HepG2 (cell line): ENCODE data around the gene TMSB15B. TPM values are rescaled to one million over a fixed set of nuclear protein-coding genes. Genes with fewer than 3 reads are reported as not detected.
"Not testable (repeated sequence)": the region's sequence is repeated elsewhere in the genome, so short reads cannot be mapped to it uniquely, and the experiment has no call there.

Experiments
- ATAC-seq: fragments of 200-7000 bp; cut with Tn5 transposase; 3 replicates; pipeline ENCODE4 v1.9.1; 2020; ENCODE audit warnings: mild to moderate bottlenecking, moderate library complexity
- BruUV-seq: library from RNA; stranded (reverse); fragments of 400-500 nt; replicated peaks from 2 replicates; lab custom pipeline; 2021; lab: Mats Ljungman, UMichigan
- CTCF ChIA-PET: fragments of 300-600 bp; formaldehyde crosslinking; extraction: SDS; loops from one replicate; lab custom pipeline; 2021; ENCODE audit warnings: low total read pairs, inconsistent platforms, low intra/inter-chr PET ratio; lab: Yijun Ruan, JAX
- POLR2A ChIA-PET: fragments of 350-600 bp; sonication (Branson Sonifier 250); formaldehyde crosslinking; loops from one replicate; lab custom pipeline; 2020; ENCODE audit warnings: antibody characterized with exemption, inconsistent platforms; lab: Yijun Ruan, JAX
- DNase-seq: peaks from one replicate; pipeline ENCODE4 v3.0.0-alpha.2; 2015; ENCODE audit warnings: low spot score
- FAIRE-seq: peaks from 3 replicates; lab custom pipeline; 2011; peaks lifted over from hg19 to GRCh38; lab: Jason Lieb, UNC
- H2AFZ ChIP-seq: one replicate; pipeline ENCODE4 v1.6.1; 2011; ENCODE audit warnings: low read length, inconsistent platforms
- H3K27ac ChIP-seq: fragments of 300-600 bp; 3 replicates; pipeline ENCODE4 v1.8.0; 2011; ENCODE audit warnings: mixed run types, mild to moderate bottlenecking, mixed read lengths, low read length, inconsistent platforms; ENCODE audit not compliant: insufficient read depth; ENCODE audit errors: extremely low read length
- H3K27me3 ChIP-seq, 2 experiments: fragments of 200-600 bp in 1 of 2; 2 replicates in 1 of 2; 3 replicates in 1 of 2; pipeline versions ENCODE4 v1.6.0 to v1.8.0; 2011; ENCODE audit warnings: low read length in 2 of 2, mild to moderate bottlenecking in 2 of 2, moderate library complexity in 2 of 2, inconsistent platforms in 1 of 2; ENCODE audit not compliant: insufficient read depth in 2 of 2, control insufficient read depth in 1 of 2
- H3K36me3 ChIP-seq, 2 experiments: fragments of 200-600 bp in 1 of 2; replicated peaks in 1 of 2; 2 replicates in 1 of 2; 3 replicates in 1 of 2; pipeline versions ENCODE4 v1.5.1 to v1.8.0; 2011; ENCODE audit warnings: low read length in 2 of 2, inconsistent platforms in 1 of 2; ENCODE audit not compliant: insufficient read depth in 2 of 2, control insufficient read depth in 1 of 2
- H3K4me1 ChIP-seq: 2 replicates; pipeline ENCODE4 v1.5.1; 2012; ENCODE audit warnings: low read length, inconsistent platforms; ENCODE audit not compliant: insufficient read depth
- H3K4me2 ChIP-seq: 2 replicates; pipeline ENCODE4 v1.6.0; 2011; ENCODE audit warnings: low read depth, low read length, inconsistent platforms
- H3K4me3 ChIP-seq, 3 experiments: fragments of 200-600 bp in 1 of 3; sonication (generic), shearing (Covaris generic) in 1 of 3; replicated peaks in 1 of 3; 2 replicates each; pipeline ENCODE4 v1.5.1; 2011 to 2016; ENCODE audit warnings: low read length in 3 of 3, inconsistent platforms in 2 of 3, low read depth in 2 of 3, mild to moderate bottlenecking in 2 of 3, control low read depth in 1 of 3, mixed read lengths in 1 of 3; ENCODE audit not compliant: insufficient read depth in 1 of 3
- H3K79me2 ChIP-seq: one replicate; pipeline ENCODE4 v1.6.1; 2011; ENCODE audit warnings: low read length, inconsistent platforms; ENCODE audit not compliant: insufficient read depth
- H3K9ac ChIP-seq: 2 replicates; pipeline ENCODE4 v1.6.0; 2011; ENCODE audit warnings: mild to moderate bottlenecking, low read depth, low read length, inconsistent platforms; ENCODE audit not compliant: insufficient read depth
- H3K9me3 ChIP-seq: 2 replicates; pipeline ENCODE4 v1.5.1; 2012; ENCODE audit warnings: mild to moderate bottlenecking, low read length
- H4K20me1 ChIP-seq: 2 replicates; pipeline ENCODE4 v1.6.0; 2011; ENCODE audit warnings: inconsistent platforms, mild to moderate bottlenecking, low read length, moderate library complexity; ENCODE audit not compliant: insufficient read depth
- GLI4 ChIP-seq: sonication (generic); formaldehyde crosslinking; IDR thresholded peaks from 2 replicates; pipeline ENCODE4 v1.5.1; 2020; ENCODE audit warnings: missing genetic modification reagents, mild to moderate bottlenecking, moderate library complexity, borderline replicate concordance
- WGBS: methylation state at CpG from one replicate; pipeline ENCODE4 v1.1.6; 2017; ENCODE audit warnings: low lambda C conversion rate; 5-methylcytosine and 5-hydroxymethylcytosine counted together
- in situ Hi-C: cut with HindIII; loops from 2 replicates; pipeline ENCODE4 v1.10.0; 2017; ENCODE audit warnings: low pct_unique_long_range_greater_than_20kb; ENCODE audit not compliant: extremely low pct_ligation_motif_present
- intact Hi-C: fragments of 100-400 bp; cut with micrococcal nuclease; formaldehyde crosslinking; loops from one replicate; pipeline ENCODE4 v1.10.0; 2022; ENCODE audit not compliant: unreplicated experiment
- polyA plus RNA-seq, 8 experiments: library from polyadenylated mRNA; depleted of rRNA in 3 of 8; stranded (reverse) in 7 of 8; unstranded in 1 of 8; fragments of >200 nt; fragmentation: Illumina TruSeq in 4 of 8; extraction: Trizol in 4 of 8; gene quantifications; 2 replicates each; pipeline versions ENCODE4 v1.2.1 to v1.2.3, GENCODE V29; 2011 to 2016; ENCODE audit warnings: low read depth in 4 of 8, missing spikeins in 1 of 8, mixed read lengths in 1 of 8; ENCODE audit not compliant: insufficient read depth in 1 of 8
- total RNA-seq, 5 experiments: library from RNA; depleted of rRNA; stranded (reverse); fragments of >200 nt; fragmentation: Illumina TruSeq; extraction: Trizol; gene quantifications; 2 replicates each; pipeline ENCODE4 v1.2.3, GENCODE V29; 2016; ENCODE audit warnings: low read depth in 1 of 5

The TMSB15B gene
- total and polyA plus RNA-seq, 2 of the 13 experiments (the other 11 are each of a cell fraction or from before 2014, with no cell fraction given), result not detected

- no peak for TF ChIP-seq GLI4 (CRISPR knock-in tag)
Observed at GRCh38 chrX:104013606-104014005, 51.2 kb downstream of the TMSB15B start, which contains the start of gene H2BW1 (continued).

- BruUV-seq, POLR2A ChIA-PET, H3K4me1 ChIP-seq, H4K20me1 ChIP-seq, H3K9ac ChIP-seq, in situ Hi-C loops, DNase-seq, intact Hi-C loops, H3K4me3 ChIP-seq, CTCF ChIA-PET, H3K4me2 ChIP-seq, H3K27ac ChIP-seq, ATAC-seq, FAIRE-seq, H2AFZ ChIP-seq, H3K27me3 ChIP-seq, H3K79me2 ChIP-seq, H3K9me3 ChIP-seq, H3K36me3 ChIP-seq: not testable (repeated sequence)
- under 1% methylated on average over 8 of the region's 8 CpGs for WGBS
Observed at GRCh38 chrX:104015576-104015975, 53.1 kb downstream of the TMSB15B start.

Other genes with a start within 250 kb of the TMSB15B start
- 0.20 and 0.27 TPM in 2 replicates for gene PLP1, start 185.8 kb upstream of the TMSB15B start, total RNA-seq (2016; rRNA removed; fragmentation: Illumina TruSeq; extraction: Trizol)
- 0.15 and 0.29 TPM in 2 replicates for gene PLP1, start 185.8 kb upstream of the TMSB15B start, polyA plus RNA-seq (2011; rRNA removed)
- gene RAB9B, start 130.4 kb upstream of the TMSB15B start, total RNA-seq (2016; rRNA removed; fragmentation: Illumina TruSeq; extraction: Trizol), result 0.04 TPM in 2 replicates
- 0.04 TPM in 1 of 2 replicates, not detected in the other for gene RAB9B, start 130.4 kb upstream of the TMSB15B start, polyA plus RNA-seq (2011; rRNA removed)
- not detected in 2 replicates for gene H2BW1, start 51.1 kb downstream of the TMSB15B start, total RNA-seq (2016; rRNA removed; fragmentation: Illumina TruSeq; extraction: Trizol)
- not detected in 2 replicates for gene H2BW1, start 51.1 kb downstream of the TMSB15B start, polyA plus RNA-seq (2011; rRNA removed)
- gene H2BW2, start 77.3 kb downstream of the TMSB15B start, total RNA-seq (2016; rRNA removed; fragmentation: Illumina TruSeq; extraction: Trizol), result not detected in 2 replicates
- not detected in 2 replicates for gene H2BW2, start 77.3 kb downstream of the TMSB15B start, polyA plus RNA-seq (2011; rRNA removed)
- not detected in 2 replicates for gene TMSB15C, start 113.6 kb downstream of the TMSB15B start, total RNA-seq (2016; rRNA removed; fragmentation: Illumina TruSeq; extraction: Trizol)
- not detected in 2 replicates for gene TMSB15C, start 113.6 kb downstream of the TMSB15B start, polyA plus RNA-seq (2011; rRNA removed)
- gene ZCCHC18, start 149.9 kb downstream of the TMSB15B start, total RNA-seq (2016; rRNA removed; fragmentation: Illumina TruSeq; extraction: Trizol), result 0.18 TPM in 1 of 2 replicates, not detected in the other
- 0.09 and 0.33 TPM in 2 replicates for gene ZCCHC18, start 149.9 kb downstream of the TMSB15B start, polyA plus RNA-seq (2011; rRNA removed)
- 4.5 and 4.9 TPM in 2 replicates for gene SLC25A53, start 194.4 kb downstream of the TMSB15B start, total RNA-seq (2016; rRNA removed; fragmentation: Illumina TruSeq; extraction: Trizol)
- gene SLC25A53, start 194.4 kb downstream of the TMSB15B start, polyA plus RNA-seq (2011; rRNA removed), result 2.3 and 3.4 TPM in 2 replicates
- 18.0 and 26.9 TPM in 2 replicates for gene FAM199X, start 203.8 kb downstream of the TMSB15B start, total RNA-seq (2016; rRNA removed; fragmentation: Illumina TruSeq; extraction: Trizol)
- gene FAM199X, start 203.8 kb downstream of the TMSB15B start, polyA plus RNA-seq (2011; rRNA removed), result 4.5 and 5.1 TPM in 2 replicates